Measurements from ENCODE around the gene CLDN15. TPM values are rescaled to one million over a fixed set of nuclear protein-coding genes. Genes with fewer than 3 reads are reported as not detected.

CLDN15 gene
- total and polyA plus RNA-seq, 2 donors (not counting 1 experiment from before 2014, with no cell fraction given), result 31.1 to 42.1 TPM

GRCh38 chr7:101201695-101202602, 35.7 kb downstream of the CLDN15 start:
- no peaks in the 10 kb centered on the region for H3K79me2 ChIP-seq (ENCODE audit: control insufficient read depth, insufficient read depth, low read length)
- H3K27ac Mint-ChIP-seq, result no peak overlapping the region
- WGBS (ENCODE audit: insufficient coverage), result 12% methylated on average over 71 of the region's 75 CpGs
- H3K27ac ChIP-seq (ENCODE audit: low read length in 2 of 2), result no peak overlapping the region
- ATAC-seq (ENCODE audit: low read depth), result peak; percentile 56
- no peak for TF ChIP-seq EZH2 (IDR thresholded peaks at IDR 0.05; ENCODE audit: borderline replicate concordance, insufficient read depth, low read depth, low read length, poor library complexity, severe bottlenecking)
- TF ChIP-seq CTCF (IDR thresholded peaks at IDR 0.05), result no peak
- no peaks in the 10 kb centered on the region for H3K9me3 Mint-ChIP-seq (ENCODE audit: insufficient read depth)
- H3K4me1 ChIP-seq (ENCODE audit: control insufficient read depth in 2 of 2, insufficient read depth in 2 of 2, low read length in 2 of 2), result peaks cover 18 to 27% of the 10 kb centered on the region in 2 donors
- H4K20me1 ChIP-seq (ENCODE audit: control insufficient read depth, insufficient read depth, low read length, poor library complexity, severe bottlenecking), result no peaks in the 10 kb centered on the region
- peak; percentile 62 for DNase-seq
- H3K4me1 Mint-ChIP-seq, result peaks cover 23% of the 10 kb centered on the region
- CTCF ChIA-PET, result interaction anchor here (1.0 to 2.8 kb wide), 2 partner anchors 58 to 81 kb away, joined by 4 to 10 read pairs; no protein-coding TSS in a partner anchor
- intact Hi-C loops (cut with micrococcal nuclease), result no loop called here
- peak overlapping the region; percentile 58 for H2AFZ ChIP-seq (ENCODE audit: insufficient read depth, low read depth, low read length, poor library complexity, severe bottlenecking)
- H3K9me3 ChIP-seq (ENCODE audit: control extremely low read depth in 1 of 3, control insufficient read depth in 2 of 3, insufficient read depth in 1 of 3, low read length in 2 of 3), result peaks cover 0 to 19% (median 0%) of the 10 kb centered on the region in 3 donors
- H3K27me3 ChIP-seq (replicated peaks in 1 of 4; ENCODE audit: control extremely low read depth in 1 of 4, control insufficient read depth in 3 of 4, insufficient read depth in 4 of 4, low read length in 3 of 4), result peaks cover 0 to 39% (median 16%) of the 10 kb centered on the region in 4 experiments
- peaks cover 24% of the 10 kb centered on the region for H3K27me3 Mint-ChIP-seq
- peak overlapping the region; percentile 73 for H3K4me2 ChIP-seq (replicated peaks; ENCODE audit: low read depth, low read length, poor library complexity, severe bottlenecking)
- H3K4me3 Mint-ChIP-seq, result peak overlapping the region; percentile 54
- H3K36me3 ChIP-seq (replicated peaks in 1 of 2; ENCODE audit: control extremely low read depth in 1 of 2, control insufficient read depth in 1 of 2, extremely low read depth in 1 of 2, insufficient read depth in 2 of 2, low read length in 1 of 2), result no peaks in the 10 kb centered on the region
- POLR2A ChIA-PET, result no interaction called here
- peak overlapping the region in 3 of 5 experiments; percentile 11 to 39 (median 21) for H3K4me3 ChIP-seq (ENCODE audit: control extremely low read depth in 1 of 5, extremely low read depth in 1 of 5, insufficient read depth in 1 of 5, low read depth in 2 of 5, low read length in 4 of 5)
- H3K9ac ChIP-seq (ENCODE audit: low read length), result peak overlapping the region; percentile 35

Data from B cell (primary cell).